PC-9 (cell line): ENCODE measurements around the gene NEUROG1. TPM values are rescaled to one million over a fixed set of nuclear protein-coding genes. Genes with fewer than 3 reads are reported as not detected.

ENCODE experiments used
- BruUV-seq: library from RNA; stranded (reverse); fragments of 400-500 nt; replicated peaks from 2 replicates; lab custom pipeline; 2021; lab: Mats Ljungman, UMichigan
- CTCF ChIA-PET: fragments of 300-600 bp; sonication (Branson Sonifier 250); formaldehyde crosslinking; loops from one replicate; lab custom pipeline; 2022; ENCODE audit warnings: antibody characterized with exemption; lab: Charles Lee
- POLR2A ChIA-PET: fragments of 300-600 bp; sonication (Branson Sonifier 250); formaldehyde crosslinking; loops from one replicate; lab custom pipeline; 2022; ENCODE audit warnings: antibody characterized with exemption; ENCODE audit not compliant: unreplicated experiment; lab: Charles Lee
- DNase-seq, 2 experiments: peaks; one replicate each; pipeline versions ENCODE4 v3.0.0 to v3.0.0-alpha.2; 2015 to 2022; ENCODE audit warnings: mixed read lengths in 1 of 2
- H2AFZ ChIP-seq: fragments of 200-600 bp; sonication (generic); 2 replicates; pipeline ENCODE4 v1.8.1; 2017; ENCODE audit warnings: antibody characterized with exemption
- H3F3A ChIP-seq: fragments of 200-600 bp; sonication (generic); 2 replicates; pipeline ENCODE4 v1.8.1; 2017; ENCODE audit warnings: antibody characterized with exemption, mild to moderate bottlenecking, low read depth; ENCODE audit not compliant: insufficient read depth
- H3K27ac ChIP-seq: fragments of 200-600 bp; sonication (generic); 2 replicates; pipeline ENCODE4 v1.6.1; 2016; ENCODE audit warnings: mixed run types
- H3K27me3 ChIP-seq: fragments of 200-600 bp; sonication (generic); 2 replicates; pipeline ENCODE4 v1.6.1; 2016; ENCODE audit warnings: low read depth, mixed run types; ENCODE audit not compliant: insufficient read depth
- H3K36me3 ChIP-seq: fragments of 200-600 bp; sonication (generic); 2 replicates; pipeline ENCODE4 v1.6.1; 2016; ENCODE audit warnings: low read depth, mixed run types
- H3K4me1 ChIP-seq: fragments of 200-600 bp; sonication (generic); replicated peaks from 2 replicates; pipeline ENCODE4 v1.6.1; 2016; ENCODE audit warnings: mixed run types; ENCODE audit not compliant: insufficient read depth
- H3K4me2 ChIP-seq: fragments of 200-600 bp; sonication (generic); 2 replicates; pipeline ENCODE4 v1.6.1; 2017; ENCODE audit warnings: mixed run types
- H3K4me3 ChIP-seq: fragments of 200-600 bp; sonication (generic); 2 replicates; pipeline ENCODE4 v1.6.1; 2016; ENCODE audit warnings: mixed run types
- H3K79me2 ChIP-seq: fragments of 200-600 bp; sonication (generic); 2 replicates; pipeline ENCODE4 v1.6.1; 2017; ENCODE audit warnings: low read depth, mixed run types
- H3K9me2 ChIP-seq: fragments of 200-600 bp; sonication (generic); 2 replicates; pipeline ENCODE4 v1.8.1; 2017; ENCODE audit warnings: mild to moderate bottlenecking; ENCODE audit not compliant: insufficient read depth
- H3K9me3 ChIP-seq: fragments of 200-600 bp; sonication (generic); 2 replicates; pipeline ENCODE4 v1.8.1; 2016; ENCODE audit warnings: low read depth; ENCODE audit not compliant: insufficient read depth
- H4K20me1 ChIP-seq: fragments of 200-600 bp; sonication (generic); 2 replicates; pipeline ENCODE4 v1.8.1; 2017; ENCODE audit not compliant: insufficient read depth
- CTCF ChIP-seq: fragments of 200-600 bp; sonication (generic); conservative IDR thresholded peaks from 2 replicates; pipeline ENCODE4 v1.6.1; 2017; ENCODE audit warnings: mixed run types, antibody characterized with exemption, mild to moderate bottlenecking, moderate library complexity
- EZH2 ChIP-seq: fragments of 200-600 bp; sonication (generic); IDR thresholded peaks from 2 replicates; pipeline ENCODE4 v1.8.0; 2017; ENCODE audit warnings: antibody characterized with exemption, low read depth
- intact Hi-C: fragments of 100-400 bp; cut with micrococcal nuclease; formaldehyde crosslinking; loops from one replicate; pipeline ENCODE4 v1.10.0; 2022; ENCODE audit not compliant: unreplicated experiment
- total RNA-seq: library from RNA; stranded (reverse); gene quantifications from 2 replicates; pipeline ENCODE4 v1.2.3, GENCODE V29; 2021

NEUROG1 gene
- total RNA-seq, 1 experiment from 2014 or later, result not detected

GRCh38 chr5:135493406-135494180 is 42.2 kb downstream of the NEUROG1 start:
- ChIA-PET POLR2A (no interaction called here), CTCF (interaction anchor here (0.6 kb wide), 1 partner anchor 399 kb away, joined by 3 read pairs; no protein-coding TSS in a partner anchor)
- intact Hi-C loops, result no loop called here
- peak overlapping the region; percentile 40 for H3K4me2 ChIP-seq
- H3K36me3 ChIP-seq, result no peaks in the 10 kb centered on the region
- peak; percentile 4 to 49 for DNase-seq
- BruUV-seq, result no TSS peak
- peak overlapping the region; percentile 46; the same call in 1 of the 2 replicates for H3K27ac ChIP-seq
- 0 out of 2 replicates have a peak overlapping the region, but pooled peaks have one; percentile 19 for H2AFZ ChIP-seq
- no peaks in the 10 kb centered on the region for H3K9me3 ChIP-seq
- no peaks in the 10 kb centered on the region for H3K79me2 ChIP-seq
- TF ChIP-seq EZH2 (no peak), CTCF (no peak)
- peaks cover 5% of the 10 kb centered on the region for H3K4me1 ChIP-seq
- H3K27me3 ChIP-seq, result peaks cover 9% of the 10 kb centered on the region
- no peaks in the 10 kb centered on the region for H4K20me1 ChIP-seq
- H3K9me2 ChIP-seq, result no peaks in the 10 kb centered on the region
- H3F3A ChIP-seq, result no peaks in the 10 kb centered on the region
- H3K4me3 ChIP-seq, result no peak overlapping the region

- no peaks in the 10 kb centered on the region for H3K9me3 ChIP-seq
- TF ChIP-seq CTCF, result no peak
- TF ChIP-seq EZH2, result no peak
- BruUV-seq, result no TSS peak
- H3K4me1 ChIP-seq, result peaks cover 5% of the 10 kb centered on the region
- no peak for DNase-seq
- no peaks in the 10 kb centered on the region for H4K20me1 ChIP-seq
- H3K27ac ChIP-seq, result no peak overlapping the region
- no peak overlapping the region for H2AFZ ChIP-seq
- peaks cover 23% of the 10 kb centered on the region for H3K27me3 ChIP-seq
- intact Hi-C loops, result no loop called here
- no peaks in the 10 kb centered on the region for H3F3A ChIP-seq
- ChIA-PET POLR2A (no interaction called here), CTCF (interaction anchor here (0.6 kb wide), 1 partner anchor 66 kb away, joined by 3 read pairs; no protein-coding TSS in a partner anchor)
- H3K4me3 ChIP-seq, result no peak overlapping the region
- H3K36me3 ChIP-seq, result no peaks in the 10 kb centered on the region
- 0 out of 2 replicates have a peak overlapping the region, but pooled peaks have one; percentile 19 for H3K4me2 ChIP-seq
- no peaks in the 10 kb centered on the region for H3K9me2 ChIP-seq
- no peaks in the 10 kb centered on the region for H3K79me2 ChIP-seq
Measured at GRCh38 chr5:135492319-135492626, 43.5 kb downstream of the NEUROG1 start.

- Histone ChIP-seq H3K9me2 (no peaks in the 10 kb centered on the region), H2AFZ (no peak overlapping the region), H3K4me3 (no peak overlapping the region), H3K27me3 (peaks cover 28% of the 10 kb centered on the region), H3K27ac (no peak overlapping the region), H3F3A (no peaks in the 10 kb centered on the region), H3K79me2 (no peaks in the 10 kb centered on the region), H3K4me1 (peaks cover 5% of the 10 kb centered on the region), H3K4me2 (0 out of 2 replicates have a peak overlapping the region, but pooled peaks have one; percentile 19), H3K9me3 (no peaks in the 10 kb centered on the region), H4K20me1 (no peaks in the 10 kb centered on the region), H3K36me3 (no peaks in the 10 kb centered on the region)
- DNase-seq, result peak in 1 of 2 experiments; percentile 42
- TF ChIP-seq EZH2 (no peak), CTCF (no peak)
- intact Hi-C loops, result no loop called here
- BruUV-seq, result no TSS peak
- CTCF ChIA-PET, result no interaction called here
- POLR2A ChIA-PET, result no interaction called here
Measured at GRCh38 chr5:135491552-135492318, 44.0 kb downstream of the NEUROG1 start.
